SH-SY5Y (cell line): Measurements from ENCODE around the gene SLC25A51.

Experiments
- GATA2 ChIP-seq: IDR thresholded peaks from 2 replicates; pipeline ENCODE4 v1.6.1; 2011; ENCODE audit warnings: mild to moderate bottlenecking, low read depth, low read length
- GATA3 ChIP-seq: IDR thresholded peaks from 2 replicates; pipeline ENCODE4 v1.6.1; 2011; ENCODE audit warnings: low read depth, mild to moderate bottlenecking, low read length, moderate library complexity

The SLC25A51 gene

DNA sequence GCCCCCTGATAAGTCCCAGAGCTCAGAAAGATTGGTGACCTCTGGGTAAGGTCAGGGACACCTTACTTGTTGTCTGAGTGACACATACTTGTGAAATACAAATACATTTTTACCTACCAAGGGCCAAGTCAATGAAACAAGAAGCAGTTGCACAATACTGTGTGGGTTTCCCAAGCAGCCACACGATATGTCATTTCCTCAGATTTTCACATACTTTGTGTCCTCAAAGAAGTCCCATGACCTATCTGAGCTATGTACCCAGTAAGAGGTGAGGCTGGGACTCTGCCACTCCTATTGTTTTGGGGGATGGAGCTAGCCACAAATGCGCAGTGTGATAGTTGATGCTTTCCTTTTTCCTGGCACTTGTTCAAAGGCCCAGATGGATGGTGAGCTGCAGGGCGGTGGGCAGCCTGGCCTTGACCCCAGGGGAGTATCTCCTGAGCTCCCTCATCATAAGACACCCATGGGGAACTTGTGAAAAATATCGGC lies 4.8 kb upstream of the SLC25A51 start:
- TF ChIP-seq GATA3: no peak

DNA sequence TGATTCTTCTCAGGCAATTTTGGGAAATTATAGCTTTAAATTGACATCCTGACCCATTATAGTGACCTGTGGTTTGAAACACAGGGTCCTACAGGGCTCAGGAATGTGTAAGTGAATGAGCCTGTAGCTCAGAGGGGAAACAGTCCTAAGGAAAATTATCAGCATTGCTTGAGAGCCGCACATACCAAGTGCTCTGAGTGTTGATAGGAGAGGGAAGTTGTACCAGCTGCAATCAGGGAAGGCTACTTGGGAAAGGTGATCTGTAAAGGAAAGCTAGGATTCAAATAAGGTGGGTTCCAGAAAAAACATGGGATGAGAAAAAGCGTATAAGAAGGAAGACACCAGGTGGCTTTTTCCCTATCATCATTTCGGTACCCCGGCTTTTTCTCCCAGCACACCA lies 4.4 kb upstream of the SLC25A51 start:
- TF ChIP-seq GATA2: no peak
- TF ChIP-seq GATA3: no peak

DNA sequence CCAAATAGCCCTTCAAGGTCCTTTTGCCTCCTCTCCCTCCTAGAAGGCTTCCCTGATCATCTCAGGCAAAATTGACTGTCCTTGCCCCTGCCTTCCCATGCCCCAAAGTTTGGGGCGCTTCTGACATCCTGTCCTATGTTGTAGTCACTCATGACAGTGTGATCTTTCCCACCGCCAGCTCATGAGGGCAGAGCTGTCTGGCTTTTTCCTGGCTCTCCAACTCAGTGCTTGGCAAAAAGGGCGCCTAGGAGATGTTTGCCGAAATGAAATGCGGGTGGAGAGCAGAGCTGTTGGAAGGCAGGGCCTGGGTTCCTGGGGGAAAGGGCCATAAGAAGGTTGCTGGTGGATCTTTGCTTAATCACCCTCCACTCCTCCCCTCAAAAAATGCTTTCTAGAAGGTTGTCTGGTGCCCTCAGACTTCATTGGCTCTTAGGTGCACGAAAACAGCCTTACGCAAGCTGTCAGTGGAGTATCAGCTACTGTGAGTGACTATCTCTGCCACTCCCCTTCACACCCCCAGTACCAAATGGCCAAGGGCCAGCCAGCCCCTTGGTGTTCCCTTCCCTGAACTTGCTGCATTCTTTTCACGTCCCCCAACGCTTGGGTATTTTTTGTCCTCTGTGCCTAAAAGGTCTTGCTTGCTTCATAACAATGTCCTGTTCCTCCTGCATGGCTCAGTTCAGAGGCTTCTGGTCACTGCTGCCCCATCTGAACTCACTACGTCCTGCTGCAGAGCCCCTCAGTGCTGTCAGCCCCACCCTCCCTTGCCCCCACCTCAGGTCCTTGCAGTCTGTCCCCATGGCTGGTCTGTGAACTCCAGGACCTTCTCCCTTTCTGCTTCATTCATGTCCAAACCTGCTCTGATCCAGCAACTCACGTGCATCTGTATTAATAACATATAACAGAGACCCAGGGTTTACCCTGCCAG lies 2.6 kb upstream of the SLC25A51 start:
- TF ChIP-seq GATA2 (no peak), GATA3 (no peak)

DNA sequence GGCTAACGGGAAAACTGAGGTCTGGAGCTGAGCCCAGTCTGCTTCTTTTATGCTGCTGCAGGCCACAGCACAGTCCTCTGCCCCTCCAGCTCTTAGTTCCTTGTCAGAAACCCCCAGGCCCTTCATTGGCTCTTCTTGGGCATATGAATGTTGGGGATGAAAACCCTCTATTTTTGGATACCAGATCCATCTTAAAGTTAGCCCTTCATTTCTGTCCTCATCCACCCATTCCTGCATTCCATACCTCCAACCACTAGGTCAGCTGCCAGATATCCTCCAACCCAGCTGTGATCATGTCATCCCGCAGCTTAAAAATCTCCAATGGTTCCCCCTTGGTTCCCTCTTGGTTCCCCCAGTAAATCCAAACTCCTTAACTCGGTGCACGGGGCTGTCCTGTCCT lies 1.8 kb upstream of the SLC25A51 start:
- no peak for TF ChIP-seq GATA2
- no peak for TF ChIP-seq GATA3

DNA sequence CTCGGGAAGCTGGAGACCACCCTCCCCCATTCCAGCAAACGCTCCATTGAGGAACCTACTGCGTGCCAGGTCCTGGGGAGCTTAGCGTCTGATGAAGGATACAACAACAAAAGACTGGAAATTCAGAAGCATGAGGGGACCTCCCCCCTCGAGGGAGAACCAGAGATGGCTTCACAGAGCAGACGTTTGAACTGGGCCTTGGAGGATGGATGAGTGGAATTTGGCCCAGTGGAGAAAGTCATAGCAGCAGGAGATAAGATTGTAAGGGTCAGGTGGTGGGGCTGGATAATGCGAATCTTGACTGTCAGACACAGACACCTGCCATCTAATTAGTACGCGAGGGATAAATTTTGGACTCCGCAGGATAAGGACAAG lies 1.2 kb upstream of the SLC25A51 start:
- no peak for TF ChIP-seq GATA2
- no peak for TF ChIP-seq GATA3

DNA sequence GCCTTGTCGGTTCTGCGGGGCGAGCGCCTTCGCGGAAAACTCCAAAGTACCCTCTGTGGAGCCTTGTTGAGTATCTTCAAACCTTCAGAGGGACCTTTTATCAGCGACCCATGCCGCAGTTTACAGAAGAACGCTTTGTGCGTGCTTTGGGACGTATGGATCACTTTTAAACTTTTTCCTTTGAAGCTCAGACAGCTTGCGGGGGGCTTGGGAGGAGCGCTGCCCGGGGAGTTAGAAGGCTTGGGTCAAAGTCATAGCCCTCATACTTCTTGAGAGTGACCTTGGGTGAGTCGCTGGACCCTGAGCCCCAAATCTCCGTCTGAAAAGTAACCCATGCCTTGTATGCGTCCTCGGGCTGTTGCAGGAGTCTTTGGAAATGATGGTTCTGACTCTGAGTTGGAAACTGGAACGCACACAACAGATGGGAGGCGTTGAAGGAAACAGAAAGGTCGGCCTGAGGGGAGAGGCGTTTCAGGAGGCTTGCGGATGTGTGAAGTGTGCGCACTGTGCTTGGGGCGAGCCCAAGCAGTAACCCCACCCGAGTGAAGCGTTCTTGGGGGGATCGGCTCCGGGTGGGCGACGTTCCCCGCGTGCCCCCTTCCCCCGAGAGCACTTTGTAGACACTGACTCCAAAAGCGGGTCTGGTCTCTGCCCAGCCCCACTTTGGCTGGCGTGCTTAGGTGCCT lies 661 bp upstream of the SLC25A51 start:
- no peak for TF ChIP-seq GATA3
- TF ChIP-seq GATA2: no peak

DNA sequence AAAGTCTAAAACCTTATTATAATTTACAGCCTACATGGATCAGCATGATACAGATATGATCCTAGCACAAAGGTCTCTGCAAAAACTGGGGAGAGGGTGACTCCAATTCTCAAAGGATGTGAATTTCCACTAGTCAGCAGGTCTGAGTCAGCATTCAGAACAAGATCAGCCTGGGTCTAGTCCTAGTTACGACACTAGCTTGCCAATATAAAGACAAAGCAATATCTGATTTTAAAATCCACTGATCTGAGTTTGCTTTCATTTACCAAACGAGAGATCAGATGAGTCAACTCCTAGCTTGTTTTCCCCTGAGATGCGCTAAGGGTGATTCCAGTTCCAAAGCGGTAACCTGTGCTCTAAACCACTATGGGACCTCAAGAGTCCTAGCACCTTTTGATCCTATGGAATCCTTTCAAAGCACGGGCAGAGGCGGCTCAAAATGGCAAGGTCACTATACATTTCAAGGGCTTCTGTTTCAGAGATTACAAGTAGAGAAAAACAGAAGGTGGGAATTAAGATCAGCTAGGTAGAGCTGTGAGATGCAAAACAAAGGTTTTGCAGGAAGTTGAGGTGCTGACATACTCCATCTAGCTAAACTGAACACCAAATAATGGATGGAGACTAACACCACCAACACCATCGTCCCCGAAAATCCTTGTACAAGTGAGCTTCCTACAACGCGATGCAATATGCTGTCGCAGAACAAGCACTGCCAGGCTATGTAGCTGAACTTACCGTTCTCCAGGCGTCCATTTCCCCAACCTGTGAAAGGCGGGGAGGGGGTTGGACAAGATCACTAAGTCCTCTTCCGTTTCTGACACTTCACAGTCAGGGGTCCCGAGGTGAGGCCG lies 906 bp downstream of the SLC25A51 start:
- TF ChIP-seq GATA3: no peak
- no peak for TF ChIP-seq GATA2

DNA sequence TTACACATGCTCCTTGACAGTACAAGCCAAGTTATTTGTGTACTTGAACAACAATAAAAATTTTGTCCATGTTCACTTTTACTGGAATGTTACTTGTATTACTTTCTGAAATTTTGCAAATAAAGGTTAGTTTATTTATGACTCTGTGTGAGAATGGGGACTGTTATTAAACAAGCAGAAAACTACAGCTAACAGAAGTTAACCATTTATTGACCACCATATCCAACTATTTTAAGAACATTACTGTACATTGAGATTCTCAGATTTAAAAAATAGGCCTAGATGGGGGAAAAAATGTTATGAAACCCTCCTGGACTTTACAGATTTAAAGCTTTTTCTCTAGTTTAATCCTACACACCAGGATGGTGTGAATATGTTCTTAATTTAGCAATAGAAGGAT lies 1.8 kb downstream of the SLC25A51 start:
- TF ChIP-seq GATA2: no peak
- TF ChIP-seq GATA3: no peak

DNA sequence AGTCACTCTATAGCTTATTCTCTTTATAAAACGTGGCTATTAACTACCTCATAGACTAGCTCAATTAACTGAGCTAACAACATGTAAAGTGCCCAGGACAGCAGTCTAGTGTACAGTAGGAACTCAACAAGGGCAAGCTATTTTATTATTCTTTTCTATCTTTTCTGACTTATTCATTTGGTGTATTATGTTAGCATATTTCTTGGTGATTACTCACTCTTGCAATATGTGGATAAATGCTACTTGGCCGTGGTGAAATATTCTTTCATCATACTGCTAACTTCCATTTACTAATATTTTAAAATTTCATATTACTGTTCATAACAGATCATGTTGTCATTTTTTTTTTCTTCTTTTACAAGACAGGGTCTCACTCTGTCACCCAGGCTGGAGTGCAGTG lies 4.9 kb downstream of the SLC25A51 start:
- TF ChIP-seq GATA3 (no peak), GATA2 (no peak)

DNA sequence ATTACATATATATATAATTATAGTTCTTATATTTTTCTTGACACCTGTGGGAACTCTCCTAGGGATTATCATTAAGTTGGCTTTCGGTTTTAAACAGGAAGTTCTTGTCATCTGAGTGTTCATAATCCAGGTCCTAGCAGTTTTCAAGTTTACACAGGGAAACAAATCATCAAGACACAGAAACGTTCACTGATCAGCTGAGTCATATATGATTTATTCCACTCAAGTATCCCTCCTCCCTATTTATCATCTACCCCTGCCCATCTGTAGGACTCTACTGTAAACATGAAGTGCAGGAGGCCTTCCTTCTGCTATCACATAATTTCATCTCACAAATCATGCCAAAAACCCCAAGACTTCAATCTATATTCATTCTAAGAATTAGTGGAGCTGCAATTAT lies 6.3 kb downstream of the SLC25A51 start:
- TF ChIP-seq GATA3 (no peak), GATA2 (no peak)

DNA sequence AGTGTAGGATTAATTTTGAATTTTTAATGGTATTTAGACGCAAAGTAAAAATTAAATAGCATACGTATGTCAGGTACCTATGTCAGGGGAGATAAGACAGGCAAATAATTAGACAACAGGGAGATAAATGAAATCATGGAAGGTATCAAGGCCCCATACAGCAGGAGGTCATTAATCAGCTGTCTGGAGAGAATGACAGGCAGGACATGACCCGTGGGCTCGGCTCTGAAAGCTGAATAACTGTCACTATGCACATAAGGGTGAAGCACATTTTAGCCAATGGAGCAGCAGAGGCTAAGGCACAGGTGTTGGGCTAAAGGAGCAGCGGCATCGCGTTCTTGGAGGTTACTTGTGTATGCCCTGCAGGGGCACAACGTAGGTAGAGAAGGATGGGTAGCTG lies 11.9 kb downstream of the SLC25A51 start:
- TF ChIP-seq GATA2 (no peak), GATA3 (no peak)

DNA sequence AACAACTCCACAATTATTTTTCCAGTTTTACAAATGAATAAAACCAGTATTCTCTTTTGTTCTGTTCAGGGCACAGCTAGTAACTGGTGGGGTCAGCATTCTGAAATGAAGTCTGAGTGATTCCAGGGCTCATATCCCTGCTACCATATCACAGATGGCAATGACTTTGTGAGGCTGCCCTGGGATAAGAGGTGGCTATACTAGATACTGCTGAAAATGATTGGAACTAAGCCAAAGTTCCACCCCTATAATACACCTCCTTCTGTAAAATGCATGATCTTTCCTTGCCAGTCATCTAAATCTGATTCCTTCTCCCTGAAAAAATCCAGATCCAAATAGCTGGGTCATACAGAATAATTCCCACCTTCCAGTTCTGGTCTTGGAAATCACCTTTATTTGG lies 14.4 kb downstream of the SLC25A51 start:
- no peak for TF ChIP-seq GATA3
- no peak for TF ChIP-seq GATA2

DNA sequence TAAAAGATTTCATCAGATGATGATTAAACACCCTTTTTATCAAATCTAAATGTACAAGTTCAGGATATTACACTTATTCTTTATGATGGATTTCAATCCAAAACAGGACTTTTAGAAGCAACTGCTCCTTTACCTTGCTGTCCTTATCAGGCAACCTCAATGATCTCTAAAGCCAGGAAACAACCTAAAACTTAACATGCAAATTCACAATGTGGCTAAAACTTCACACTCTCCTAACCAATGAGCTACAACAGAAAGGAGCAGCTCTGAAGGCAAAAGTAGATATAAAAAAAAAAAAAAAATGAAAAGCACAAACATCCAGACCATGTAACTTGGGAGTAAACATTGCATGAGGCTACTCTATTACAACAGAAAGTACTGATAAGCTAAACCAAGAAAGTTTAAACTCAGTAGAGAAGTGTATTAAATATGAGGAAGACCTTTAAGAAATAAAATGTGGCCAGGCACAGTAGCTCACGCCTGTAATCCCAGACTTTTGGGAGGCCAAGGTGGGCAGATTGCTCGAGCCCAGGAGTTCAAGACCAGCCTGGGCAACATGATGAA lies 22.9 kb downstream of the SLC25A51 start:
- no peak for TF ChIP-seq GATA2
- TF ChIP-seq GATA3: no peak

DNA sequence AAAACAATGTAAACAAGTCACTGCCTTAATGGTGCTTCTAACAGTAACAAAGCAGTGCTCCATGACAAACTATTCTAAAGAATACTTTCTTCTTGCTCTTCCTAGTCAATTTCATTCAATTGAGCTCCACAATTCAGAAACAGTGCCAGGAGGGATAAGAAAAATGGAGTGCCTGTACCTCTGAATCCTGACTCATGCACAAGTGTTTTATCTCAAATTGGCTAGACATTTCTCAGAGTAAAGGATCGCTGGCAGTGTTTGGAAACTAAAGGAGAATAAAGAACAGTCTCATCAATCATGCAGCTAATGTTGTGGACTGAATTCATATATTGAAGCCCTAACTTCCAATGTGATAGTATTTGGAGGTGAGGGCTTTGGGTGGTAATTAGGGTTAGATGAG lies 27.6 kb downstream of the SLC25A51 start:
- TF ChIP-seq GATA3: no peak
- TF ChIP-seq GATA2: no peak
